ENCODE data around the gene TNNI2.

DNA sequence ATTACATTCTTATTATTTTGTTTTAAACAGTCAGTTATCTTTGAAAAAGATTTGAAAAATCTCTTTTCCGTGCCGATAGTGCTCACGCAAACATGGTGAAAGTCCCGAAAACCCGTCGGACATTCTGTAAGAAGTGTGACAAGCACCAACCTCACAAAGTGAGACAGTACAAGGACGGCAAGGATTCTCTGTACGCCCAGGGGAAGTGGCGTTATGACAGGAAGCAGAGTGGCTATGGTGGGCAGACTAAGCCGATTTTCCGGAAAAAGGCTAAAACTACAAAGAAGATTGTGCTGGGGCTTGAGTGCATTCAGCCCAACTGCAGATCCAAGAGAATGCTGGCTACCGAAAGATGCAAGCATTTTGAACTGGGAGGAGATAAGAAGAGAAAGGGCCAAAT lies 46.3 kb upstream of the TNNI2 start:
- TF ChIP-seq CTCF (IDR thresholded peaks at IDR 0.05 in 8 of 11, conservative IDR thresholded peaks at IDR 0.05 in 3 of 11) (no peak), POLR2A (IDR thresholded peaks at IDR 0.05) (no peak), POLR2AphosphoS5 (IDR thresholded peaks at IDR 0.05) (no peak)

Data from spleen (tissue), 7 donors.